ENCODE data around the gene ASZ1. TPM values are rescaled to one million over a fixed set of nuclear protein-coding genes. Genes with fewer than 3 reads are reported as not detected.
"Not testable (repeated sequence)": the region's sequence is repeated elsewhere in the genome, so short reads cannot be mapped to it uniquely, and the experiment has no call there.

The ASZ1 gene
- total RNA-seq, 1 donor from 2014 or later: not detected

GRCh38 chr7:117424090-117424829, 3.0 kb downstream of the ASZ1 start:
- TF ChIP-seq CTCF (conservative IDR thresholded peaks at IDR 0.05; ENCODE audit: low read depth, low read length): no peak
- H3K4me3 ChIP-seq (ENCODE audit: low read depth, low read length): no peak overlapping the region
- no peak for DNase-seq (ENCODE audit: low read depth)

- H3K4me3 ChIP-seq (ENCODE audit: low read depth, low read length); DNase-seq (ENCODE audit: low read depth): not testable (repeated sequence)
These were observed 12.7 kb downstream of the ASZ1 start for GRCh38 chr7:117414591-117414990.

- DNase-seq (ENCODE audit: low read depth): no peak
- no peak overlapping the region for H3K4me3 ChIP-seq (ENCODE audit: low read depth, low read length)
- no peak for TF ChIP-seq CTCF (conservative IDR thresholded peaks at IDR 0.05; ENCODE audit: low read depth, low read length)
These were observed 14.2 kb downstream of the ASZ1 start for GRCh38 chr7:117412946-117413559.

GRCh38 chr7:117412390-117412789, 14.9 kb downstream of the ASZ1 start:
- H3K4me3 ChIP-seq (ENCODE audit: low read depth, low read length): no peak overlapping the region
- no peak for TF ChIP-seq CTCF (conservative IDR thresholded peaks at IDR 0.05; ENCODE audit: low read depth, low read length)
- DNase-seq (ENCODE audit: low read depth): no peak

GRCh38 chr7:117411539-117411938, 15.8 kb downstream of the ASZ1 start:
- no peak overlapping the region for H3K4me3 ChIP-seq (ENCODE audit: low read depth, low read length)
- no peak for TF ChIP-seq CTCF (conservative IDR thresholded peaks at IDR 0.05; ENCODE audit: low read depth, low read length)
- no peak for DNase-seq (ENCODE audit: low read depth)

- no peak for TF ChIP-seq CTCF (conservative IDR thresholded peaks at IDR 0.05; ENCODE audit: low read depth, low read length)
- DNase-seq (ENCODE audit: low read depth): no peak
These were observed 18.5 kb downstream of the ASZ1 start for GRCh38 chr7:117408831-117409230.

GRCh38 chr7:117405519-117405918, 21.8 kb downstream of the ASZ1 start:
- no peak overlapping the region for H3K4me3 ChIP-seq (ENCODE audit: low read depth, low read length)
- no peak for TF ChIP-seq CTCF (conservative IDR thresholded peaks at IDR 0.05; ENCODE audit: low read depth, low read length)
- no peak for DNase-seq (ENCODE audit: low read depth)

More at GRCh38 chr7:117408831-117409230, 18.5 kb downstream of the ASZ1 start:
- no peak overlapping the region for H3K4me3 ChIP-seq (ENCODE audit: low read depth, low read length)

All from epithelial cell of proximal tubule (primary cell).